Testis (tissue), 2 donors: Measurements from ENCODE around the gene FES.

Experiments used
- CTCF ChIP-seq, 3 experiments: fragments of 450-650 bp in 2 of 3; fragments of 200-600 bp in 1 of 3; sonication (generic) in 1 of 3; IDR thresholded peaks; one replicate each; pipeline ENCODE4 v1.5.1; 2016 to 2019; ENCODE audit warnings: antibody characterized with exemption in 3 of 3, mild to moderate bottlenecking in 2 of 3, moderate library complexity in 1 of 3
- POLR2A ChIP-seq: fragments of 450-650 bp; IDR thresholded peaks from one replicate; pipeline ENCODE4 v1.6.1; 2017; ENCODE audit warnings: antibody characterized with exemption, mild to moderate bottlenecking, moderate library complexity

- TF ChIP-seq CTCF (IDR thresholded peaks at IDR 0.05) (no peak), POLR2A (no peak)
These were observed 33.2 kb upstream of the FES start for GRCh38 chr15:90851114-90851513.
